GM12874 (cell line): ENCODE data around the gene MZB1.

Source experiments
- CTCF ChIP-seq: IDR thresholded peaks from 2 replicates; pipeline ENCODE4 v1.5.1; 2011; ENCODE audit warnings: low read depth, mild to moderate bottlenecking, control low read depth, low read length, moderate library complexity; ENCODE audit not compliant: insufficient read depth

The MZB1 gene, protein sequence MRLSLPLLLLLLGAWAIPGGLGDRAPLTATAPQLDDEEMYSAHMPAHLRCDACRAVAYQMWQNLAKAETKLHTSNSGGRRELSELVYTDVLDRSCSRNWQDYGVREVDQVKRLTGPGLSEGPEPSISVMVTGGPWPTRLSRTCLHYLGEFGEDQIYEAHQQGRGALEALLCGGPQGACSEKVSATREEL

DNA sequence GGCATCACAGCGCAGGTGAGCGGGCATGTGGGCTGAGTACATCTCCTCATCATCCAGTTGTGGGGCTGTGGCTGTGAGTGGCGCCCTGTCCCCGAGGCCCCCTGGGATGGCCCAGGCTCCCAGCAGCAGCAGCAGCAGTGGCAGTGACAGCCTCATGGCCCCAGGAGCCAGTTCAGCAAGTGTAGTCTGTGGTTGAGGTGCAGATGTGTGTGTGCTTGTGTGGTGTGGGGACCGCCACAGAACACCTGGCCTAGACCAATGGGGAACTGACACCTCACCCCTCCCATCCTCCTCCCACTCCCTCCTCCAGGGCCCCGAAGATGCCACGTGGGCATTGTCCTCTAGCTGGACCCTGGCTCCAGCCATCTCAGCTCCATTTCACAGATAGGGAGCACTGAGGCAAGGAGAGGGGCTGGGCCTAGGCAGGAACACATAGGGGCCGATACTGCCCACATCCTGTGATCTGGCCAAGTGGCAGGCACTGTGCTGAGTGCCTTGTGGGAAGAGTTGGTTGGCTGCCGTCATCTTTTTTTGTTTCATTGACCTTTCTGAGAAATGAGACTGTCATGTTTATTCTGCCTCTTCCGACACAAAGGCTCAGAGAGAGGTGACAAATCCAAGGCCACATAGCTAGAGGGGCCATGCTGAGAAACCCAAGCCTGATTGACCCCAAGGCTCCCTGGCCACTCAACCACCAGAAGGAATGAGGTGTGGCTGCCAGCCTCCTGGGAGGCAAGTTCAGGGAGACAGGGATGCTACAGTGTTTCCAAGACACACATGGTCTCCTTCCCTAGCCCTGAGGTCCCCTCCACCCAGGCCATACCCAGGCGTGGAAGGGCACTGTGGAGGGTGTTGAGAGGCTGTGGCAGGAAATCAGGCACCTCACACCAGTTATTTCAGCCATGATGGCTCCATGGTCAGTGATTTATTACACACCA is at the start of gene MZB1:
Gene MZB1, minus strand, starts transcription at position 213 of the 938 bp plus-strand sequence. Its CDS starts 57 bp downstream, at position 156.
- TF ChIP-seq CTCF: no peak

GRCh38 chr5:139439013-139439903 is 49.5 kb upstream of the MZB1 start, which contains the start of gene DNAJC18:
TSS of gene DNAJC18 (minus strand) at chr5:139439525. CDS start at chr5:139439445, 80 bp downstream.
- no peak for TF ChIP-seq CTCF

GRCh38 chr5:139438707-139439012 is 48.9 kb upstream of the MZB1 start:
- no peak for TF ChIP-seq CTCF

- no peak for TF ChIP-seq CTCF
These were observed 46.0 kb upstream of the MZB1 start for GRCh38 chr5:139435676-139436075.

DNA sequence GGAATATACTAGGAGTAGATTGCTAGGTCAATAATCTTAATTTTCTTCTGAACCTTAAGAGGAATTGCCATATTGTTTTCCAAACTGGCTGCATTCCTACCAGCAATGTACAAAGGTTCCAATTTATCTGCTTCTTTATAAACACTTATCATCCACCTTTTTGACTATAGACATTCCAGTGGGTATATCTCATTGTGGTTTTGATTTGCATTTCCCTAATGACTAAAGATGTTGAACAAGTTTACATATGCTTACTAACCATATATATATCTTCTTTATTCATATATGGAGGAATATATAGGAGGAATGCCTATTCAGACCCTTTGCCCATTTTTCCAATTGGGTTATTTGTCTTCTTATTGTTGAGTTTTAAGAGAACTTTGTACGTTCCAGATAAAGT is 42.0 kb upstream of the MZB1 start:
- no peak for TF ChIP-seq CTCF

GRCh38 chr5:139430015-139430414 is 40.3 kb upstream of the MZB1 start:
- no peak for TF ChIP-seq CTCF

- TF ChIP-seq CTCF: no peak
These were observed 36.6 kb upstream of the MZB1 start for GRCh38 chr5:139426203-139426885.
